ENCODE measurements around the gene NOS1AP.

Gene NOS1AP

DNA sequence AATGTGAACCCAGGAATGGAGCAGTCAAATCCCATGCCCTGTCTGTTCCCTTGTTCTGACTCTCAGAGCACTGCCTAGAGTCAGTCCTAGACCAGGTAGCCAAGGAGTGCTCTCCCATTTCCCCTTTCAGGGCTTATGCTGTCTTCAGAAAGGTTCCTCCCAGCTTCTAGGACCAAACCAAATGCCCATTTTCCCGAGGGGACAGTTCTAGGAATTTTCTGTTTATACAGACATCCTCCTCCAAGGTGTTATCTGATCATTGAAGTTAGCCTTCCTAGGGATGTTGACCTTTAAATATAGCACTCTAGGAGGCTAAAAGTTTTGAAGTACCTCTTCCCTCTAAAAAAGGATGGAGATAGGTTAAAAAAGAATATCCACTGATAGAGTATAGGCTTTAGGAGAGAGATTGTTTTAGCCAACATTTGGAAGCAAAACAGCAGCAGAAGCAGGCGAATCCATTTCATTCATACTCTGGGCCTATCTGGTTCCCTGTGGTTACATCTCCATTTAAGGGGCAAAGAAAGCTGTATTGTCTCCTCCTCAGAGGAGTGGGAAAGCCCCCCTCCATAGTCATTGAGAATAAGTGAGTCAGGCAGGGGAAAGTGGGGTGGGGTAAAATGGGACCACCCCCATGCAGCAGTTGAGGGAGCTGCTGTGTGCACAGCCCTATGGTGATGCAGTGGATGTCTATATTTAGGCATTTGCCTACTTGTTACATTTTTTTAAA lies 180.7 kb downstream of the NOS1AP start:
- DNase-seq (ENCODE audit: low read depth, low spot score) = no peak

DNA sequence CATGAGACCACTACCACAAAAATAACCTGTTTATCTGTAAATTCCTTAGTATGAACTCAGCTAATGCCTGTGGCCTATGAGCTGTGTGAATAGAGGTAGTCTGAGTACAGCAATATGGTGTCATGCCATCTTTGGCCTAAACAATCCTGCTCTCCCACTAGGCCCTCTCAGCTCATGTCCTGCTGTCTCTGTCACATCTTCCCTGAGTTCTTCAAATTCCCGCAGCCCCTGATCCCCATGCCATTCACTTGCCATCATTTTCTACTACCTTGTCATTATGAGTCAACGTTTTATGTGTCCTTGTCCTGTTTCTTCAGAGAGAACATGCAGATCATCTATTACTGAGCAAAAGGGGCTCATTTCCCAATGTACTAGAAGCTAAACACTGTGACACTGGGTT lies 181.6 kb downstream of the NOS1AP start:
- no peak for DNase-seq (ENCODE audit: low read depth, low spot score)

DNA sequence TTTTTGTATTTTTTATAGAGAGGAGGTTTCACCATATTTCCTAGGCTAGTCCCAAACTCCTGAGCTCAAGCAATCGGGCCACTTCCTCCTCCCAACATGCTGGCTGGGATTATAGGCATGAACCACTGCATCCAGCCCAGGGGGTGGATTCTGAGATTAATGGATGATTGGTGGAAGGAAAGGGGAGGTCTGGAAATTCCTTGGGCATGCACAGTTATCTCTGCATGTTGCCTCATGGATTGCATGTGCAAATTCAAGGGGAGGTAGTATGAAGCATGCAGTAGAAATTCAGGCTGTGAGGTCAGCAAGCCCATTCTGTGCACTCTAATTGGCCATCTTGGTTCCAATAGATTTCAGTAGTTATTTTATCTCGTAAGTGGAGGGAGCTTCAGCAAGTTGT lies 182.7 kb downstream of the NOS1AP start:
- no peak for DNase-seq (ENCODE audit: low read depth, low spot score)

DNA sequence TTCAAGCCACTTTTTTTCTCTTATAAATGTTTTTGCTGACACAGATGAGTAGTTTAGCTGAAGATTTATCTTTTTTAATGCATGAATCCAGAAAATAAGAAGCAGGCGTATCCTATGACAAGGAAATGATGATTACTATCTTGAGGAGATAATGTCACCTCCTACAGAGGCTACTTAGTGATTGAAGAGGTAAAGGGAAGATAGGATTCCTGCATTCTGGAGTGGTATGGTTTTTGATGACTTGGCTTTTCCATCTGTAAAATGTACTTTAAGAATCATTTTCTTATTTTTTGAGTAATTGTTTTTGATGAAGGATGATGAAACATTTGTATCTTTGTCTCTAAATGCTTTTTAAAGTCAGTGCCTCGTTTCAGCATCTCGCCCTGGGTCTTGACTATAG lies 184.3 kb downstream of the NOS1AP start:
- no peak for DNase-seq (ENCODE audit: low read depth, low spot score)

DNA sequence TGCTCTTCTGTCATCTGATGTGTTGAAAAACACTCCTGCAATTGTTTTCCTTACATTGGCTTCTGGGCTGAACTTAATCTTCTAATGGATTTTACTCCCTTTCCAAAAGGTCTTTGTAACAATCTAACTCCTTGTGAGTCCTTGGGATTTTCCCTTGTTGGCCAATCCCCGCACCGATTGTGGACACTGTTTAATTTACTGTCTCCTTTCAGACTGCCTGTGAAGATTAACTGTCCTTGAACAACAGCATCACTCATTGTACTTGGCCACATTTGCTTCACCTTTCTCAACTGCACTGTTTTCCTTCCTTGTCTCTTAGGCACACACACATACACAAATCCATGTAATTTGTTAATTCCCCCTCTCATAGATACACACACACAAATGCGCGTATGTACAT lies 186.8 kb downstream of the NOS1AP start:
- no peak for DNase-seq (ENCODE audit: low read depth, low spot score)

DNA sequence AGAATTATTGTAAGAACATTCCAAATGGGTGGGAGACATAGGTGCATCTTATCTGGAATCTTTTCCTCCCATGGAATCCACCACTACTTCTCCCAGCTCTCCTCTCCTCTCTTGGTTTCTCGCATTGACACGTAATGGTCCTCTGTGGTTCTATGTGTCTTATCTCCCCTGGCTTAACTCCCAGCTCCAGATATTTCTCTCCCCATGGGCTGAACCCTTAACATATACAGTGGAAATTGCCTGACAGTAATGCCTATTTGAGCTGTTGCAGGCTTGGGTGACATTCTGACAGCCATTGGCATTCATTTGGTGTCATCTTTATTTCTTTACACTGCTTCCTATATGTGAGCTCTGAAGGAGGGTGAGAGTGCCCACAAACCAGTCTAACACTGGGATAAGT lies 188.9 kb downstream of the NOS1AP start:
- DNase-seq (ENCODE audit: low read depth, low spot score) = no peak

DNA sequence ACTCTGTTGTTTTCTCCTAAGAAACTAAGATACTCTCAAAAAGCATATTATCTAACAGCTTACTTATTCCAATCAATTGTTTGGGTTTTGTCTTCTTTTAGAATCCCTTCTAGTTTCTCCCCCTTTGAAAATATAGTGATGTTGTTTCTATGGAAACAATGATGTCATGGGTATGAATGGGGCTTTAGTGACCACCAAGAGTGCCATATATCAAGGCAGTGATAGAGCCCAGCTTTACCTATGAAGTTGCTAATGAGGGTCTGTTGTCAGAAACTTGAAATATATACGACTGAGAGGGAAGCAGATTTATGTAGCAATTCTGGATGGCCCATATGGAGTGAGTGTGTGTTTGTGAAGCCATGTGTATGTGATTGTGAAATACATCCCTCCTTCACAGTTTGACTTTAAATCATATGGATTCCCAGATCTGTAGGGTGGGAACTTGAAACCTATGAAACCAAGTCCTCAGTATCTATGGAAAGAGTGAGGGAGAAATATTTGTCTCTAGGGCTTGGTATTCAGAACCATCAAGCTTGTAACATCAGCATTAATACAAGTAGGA lies 190.5 kb downstream of the NOS1AP start:
- no peak for DNase-seq (ENCODE audit: low read depth, low spot score)

DNA sequence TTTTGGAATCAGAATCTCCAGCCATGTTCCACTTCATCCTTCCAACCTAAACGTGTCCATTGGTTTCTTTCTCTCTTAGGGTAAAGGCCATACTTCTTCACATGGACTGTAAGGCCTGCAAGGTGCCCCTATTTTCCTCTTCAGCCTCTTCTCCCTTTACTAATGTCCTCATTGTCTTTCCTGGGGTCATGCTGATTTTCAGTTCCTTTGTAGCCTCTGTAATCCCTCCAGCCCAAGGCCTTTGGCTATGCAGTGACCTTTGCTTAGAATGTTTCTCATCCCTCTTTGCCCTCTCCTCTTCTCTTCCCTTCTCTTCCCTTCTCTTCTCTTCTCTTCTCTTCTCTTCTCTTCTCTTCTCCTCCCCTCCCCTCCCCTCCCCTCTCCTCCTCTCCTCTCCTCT lies 194.6 kb downstream of the NOS1AP start:
- DNase-seq (ENCODE audit: low read depth, low spot score) = no peak

DNA sequence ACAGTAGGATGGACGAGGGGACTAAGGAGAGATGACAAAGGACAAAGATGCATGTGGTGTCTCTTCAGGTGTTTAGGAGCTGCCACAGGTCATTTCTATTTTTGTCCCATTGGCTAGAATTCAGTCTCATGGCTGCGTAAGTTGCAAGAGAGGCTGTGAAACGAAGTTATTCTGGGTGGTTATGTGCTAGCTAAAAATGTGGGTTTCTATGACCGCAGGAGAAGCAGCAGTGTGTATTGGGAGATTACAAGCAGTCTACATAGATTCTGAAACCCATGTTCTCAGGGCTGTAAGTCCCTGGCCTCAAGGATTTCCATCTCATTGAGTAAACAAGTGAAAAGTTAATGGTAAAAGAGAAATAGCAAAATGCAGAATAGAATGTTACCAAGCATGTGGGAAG lies 196.5 kb downstream of the NOS1AP start:
- no peak for DNase-seq (ENCODE audit: low read depth, low spot score)

DNA sequence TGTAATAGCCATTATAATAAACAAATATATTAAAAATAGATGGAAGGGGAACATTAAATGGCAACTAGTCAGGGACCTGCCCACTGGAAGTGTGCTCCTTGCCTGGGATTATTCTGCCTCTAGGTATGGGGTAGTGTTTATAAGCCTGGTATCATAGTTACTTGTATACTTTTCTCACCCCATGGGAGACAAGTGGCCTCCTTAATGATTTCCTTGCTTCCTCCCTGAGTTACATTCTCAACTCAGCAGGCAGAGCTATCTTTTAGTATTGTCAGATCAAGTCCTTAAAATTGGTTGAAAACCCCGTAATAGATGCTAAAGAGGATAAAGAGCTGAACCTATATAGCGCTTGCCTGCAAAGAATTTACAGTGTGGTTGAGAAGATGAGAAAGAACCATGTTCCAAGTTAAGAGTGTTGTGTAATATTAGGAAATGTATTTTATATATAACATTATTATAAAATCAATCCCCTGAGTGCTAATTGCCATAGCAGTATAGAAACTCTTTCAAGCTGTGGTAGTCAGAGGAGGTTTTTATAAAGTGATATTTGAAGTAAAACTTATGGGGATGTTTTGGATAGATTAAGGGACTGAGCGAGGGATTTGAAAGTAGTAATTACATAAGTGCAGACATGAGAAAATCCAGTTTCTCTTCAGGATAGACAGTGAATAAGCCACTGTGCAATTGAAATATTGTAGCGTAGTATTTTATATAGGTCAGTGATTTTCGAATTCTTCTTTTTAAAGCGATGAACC lies 200.7 kb downstream of the NOS1AP start:
- DNase-seq (ENCODE audit: low read depth, low spot score) = no peak

DNA sequence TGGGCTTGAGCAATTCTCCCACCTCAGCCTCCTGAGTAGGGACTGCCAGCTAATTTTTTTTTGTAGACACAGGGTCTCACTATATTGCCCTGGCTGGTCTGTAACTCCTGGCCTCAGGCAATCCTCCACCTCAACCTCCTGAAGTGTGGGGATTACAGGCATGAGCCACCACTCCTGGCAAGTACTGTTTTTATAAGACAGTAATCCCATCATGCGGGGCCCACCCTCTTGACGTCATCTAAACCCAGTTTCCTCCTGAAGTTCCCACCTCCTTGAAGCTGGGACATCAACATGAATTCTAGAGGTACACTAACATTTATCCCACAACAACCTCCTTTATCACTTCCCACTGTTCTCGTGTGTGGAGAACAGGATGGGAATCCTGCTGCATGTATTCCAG lies 202.5 kb downstream of the NOS1AP start:
- no peak for DNase-seq (ENCODE audit: low read depth, low spot score)

DNA sequence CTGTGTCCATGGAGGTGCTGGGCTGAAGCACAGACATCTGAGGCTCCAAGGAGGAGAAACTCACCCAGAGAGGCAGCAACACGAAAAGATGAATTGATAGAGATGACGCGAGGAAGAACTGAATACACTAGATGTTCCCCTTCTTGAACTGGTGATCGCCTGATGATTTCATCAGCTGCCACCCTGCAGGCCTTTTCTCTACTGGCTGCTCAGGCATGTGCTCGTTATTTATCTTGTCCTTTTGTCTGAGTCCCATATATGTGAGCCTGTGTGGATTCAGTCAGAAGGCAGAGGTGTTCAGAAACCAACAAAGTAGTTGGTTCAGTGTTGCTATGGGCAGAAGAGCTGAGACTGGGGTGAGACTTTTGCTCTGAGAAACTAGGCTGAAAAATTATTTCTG lies 202.9 kb downstream of the NOS1AP start:
- no peak for DNase-seq (ENCODE audit: low read depth, low spot score)

DNA sequence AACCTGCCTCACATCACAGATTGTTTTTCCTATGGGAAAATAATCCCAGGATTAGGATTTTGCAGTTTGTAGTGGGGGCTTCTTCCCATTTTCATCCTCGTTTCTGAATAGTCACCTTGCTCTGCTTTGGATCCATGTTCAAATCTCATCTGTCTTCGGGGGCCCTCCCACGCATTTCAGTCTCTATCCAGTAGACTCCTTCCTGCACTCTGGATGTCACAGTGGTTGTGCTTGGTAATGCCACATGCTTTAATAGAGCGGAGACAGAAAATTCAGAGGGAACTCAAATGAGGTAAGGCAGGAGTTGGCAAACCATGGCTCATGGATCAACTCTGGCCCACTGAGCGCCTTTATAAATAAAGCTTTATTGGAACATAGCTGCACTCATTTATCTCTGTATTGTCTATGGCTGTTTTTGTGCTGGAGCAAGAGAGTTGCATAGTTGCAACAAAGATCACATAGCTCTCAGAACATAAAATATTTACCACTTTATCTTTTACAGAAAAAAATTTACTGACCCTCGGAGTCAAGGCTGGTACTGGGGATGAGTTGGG lies 206.2 kb downstream of the NOS1AP start:
- DNase-seq (ENCODE audit: low read depth, low spot score) = no peak

DNA sequence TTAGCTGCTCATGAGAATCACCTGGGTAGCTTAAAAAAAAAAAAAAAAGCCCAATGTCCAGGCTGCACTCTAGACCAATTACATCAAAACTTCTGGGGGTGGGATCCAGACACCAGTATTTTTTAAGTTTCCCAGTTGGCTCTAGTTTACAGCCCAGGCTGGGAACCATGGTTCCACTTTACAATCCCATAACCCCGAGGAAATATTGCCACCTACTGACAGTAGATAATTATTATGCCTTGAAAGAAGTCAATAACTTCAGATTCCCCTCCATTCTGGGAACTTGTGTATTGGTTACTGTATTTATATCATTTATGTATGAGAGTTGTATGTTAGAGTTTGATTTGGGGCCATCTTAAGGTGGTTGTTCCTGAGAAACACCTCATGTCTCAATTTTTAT lies 207.0 kb downstream of the NOS1AP start:
- DNase-seq (ENCODE audit: low read depth, low spot score) = no peak

DNA sequence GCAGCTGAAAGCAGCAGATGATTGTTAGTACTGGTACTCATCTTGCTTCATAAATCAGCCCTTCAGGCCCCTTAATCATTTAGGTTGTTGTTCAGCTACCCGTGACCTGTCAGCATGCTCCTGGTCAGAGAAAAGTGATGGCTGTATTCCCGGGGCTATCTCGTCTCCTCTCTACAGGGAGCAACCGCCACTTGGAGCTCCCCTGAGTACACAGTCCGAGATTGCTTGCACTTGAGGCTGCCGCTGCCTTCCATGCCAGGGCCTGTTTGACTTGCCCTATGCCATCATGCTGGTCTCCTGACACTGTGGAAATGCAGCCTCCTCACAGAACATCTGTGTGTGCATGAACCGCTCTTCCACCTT lies 209.6 kb downstream of the NOS1AP start:
- no peak for DNase-seq (ENCODE audit: low read depth, low spot score)

DNA sequence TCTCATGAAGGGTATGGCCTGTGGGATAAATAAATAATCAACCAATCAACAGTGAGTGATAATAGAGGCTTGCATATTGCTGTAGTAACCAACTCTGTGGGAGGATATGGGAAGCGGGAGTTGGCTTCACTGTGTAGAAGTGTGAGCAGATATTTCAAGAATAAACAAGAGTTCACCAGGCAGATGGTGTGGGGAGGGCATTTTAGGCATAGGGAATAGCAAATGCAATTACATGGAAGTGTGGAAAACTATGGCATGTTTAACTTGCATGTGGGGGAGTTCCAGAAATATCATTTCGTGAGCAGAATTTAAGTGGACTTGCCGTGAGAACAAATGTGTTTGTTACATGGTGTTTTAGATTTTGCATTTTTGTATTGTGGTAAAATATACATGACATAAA lies 211.9 kb downstream of the NOS1AP start:
- DNase-seq (ENCODE audit: low read depth, low spot score) = no peak

DNA sequence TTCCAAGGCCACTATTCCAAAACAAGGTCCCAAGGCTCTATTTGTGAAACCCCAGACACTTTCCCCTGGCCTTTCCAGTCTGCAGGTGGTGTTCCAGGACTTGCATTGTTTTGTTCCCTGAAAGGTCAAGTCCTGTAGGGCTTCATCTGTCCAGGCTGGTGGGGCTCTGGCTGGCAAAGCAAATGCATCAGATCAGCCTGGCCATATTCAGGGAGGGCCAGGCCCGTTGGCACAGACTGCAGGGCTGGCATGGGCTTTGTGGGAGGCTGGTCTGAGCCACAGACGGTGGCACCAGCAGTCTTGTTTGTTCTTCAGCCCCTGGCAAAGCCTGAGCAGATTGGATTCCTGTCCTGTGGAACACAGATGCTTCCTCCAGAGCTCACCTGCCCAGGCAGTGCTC lies 214.2 kb downstream of the NOS1AP start:
- DNase-seq (ENCODE audit: low read depth, low spot score) = no peak

DNA sequence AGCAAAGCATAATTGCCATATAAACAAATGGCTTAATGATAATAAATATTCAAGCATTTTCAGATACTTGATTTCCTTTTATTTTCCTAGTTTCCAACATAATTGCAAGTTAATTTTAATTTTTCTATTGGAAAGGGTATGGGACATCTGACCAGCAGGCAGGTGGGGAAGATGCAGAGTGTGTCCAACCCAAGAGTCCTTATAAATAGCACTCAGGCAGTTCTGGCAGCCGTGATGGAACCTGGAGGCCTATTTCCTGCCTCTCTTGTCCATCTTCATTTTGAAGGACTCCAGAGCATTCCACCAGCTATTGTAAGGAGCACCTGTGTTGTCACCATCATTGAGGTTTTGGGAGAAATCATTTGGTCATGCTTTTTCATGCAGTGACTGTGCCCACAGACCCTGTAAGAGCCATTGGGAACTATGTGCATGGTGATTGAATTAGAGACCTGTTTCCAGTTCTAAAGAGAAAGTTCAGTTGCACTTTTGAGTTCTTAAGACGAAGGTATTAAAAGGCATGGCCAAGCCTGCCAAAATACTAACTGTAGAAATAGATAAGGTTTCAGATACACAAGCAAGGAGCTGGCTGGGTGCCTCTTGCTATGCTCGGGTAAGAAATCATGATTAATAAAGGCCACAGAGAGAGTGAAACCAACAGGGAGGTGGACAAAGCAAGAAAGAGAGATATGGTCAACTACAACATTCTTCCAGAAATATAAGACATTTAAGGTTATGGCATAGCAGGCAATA lies 214.9 kb downstream of the NOS1AP start:
- no peak for DNase-seq (ENCODE audit: low read depth, low spot score)

DNA sequence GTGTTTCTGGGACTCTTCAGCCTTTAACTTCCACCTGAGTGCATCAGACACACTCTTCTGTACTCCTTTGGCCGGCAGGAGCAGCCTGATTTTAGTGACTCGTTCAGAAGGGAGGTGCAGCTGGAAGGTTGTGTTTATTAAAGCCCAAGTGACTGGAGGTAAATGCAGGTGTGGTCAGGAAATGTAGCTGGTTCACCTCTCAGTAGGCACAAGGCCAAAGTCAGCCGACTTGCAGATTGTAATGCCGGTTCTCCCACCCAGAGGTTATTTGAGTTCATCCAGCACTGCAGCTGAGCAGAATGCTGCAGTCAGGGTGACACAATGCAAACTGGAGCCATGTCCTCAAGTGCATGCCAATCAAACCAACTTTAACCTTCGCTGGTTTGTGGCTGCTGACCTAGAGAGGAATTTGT lies 215.7 kb downstream of the NOS1AP start:
- DNase-seq (ENCODE audit: low read depth, low spot score) = no peak

DNA sequence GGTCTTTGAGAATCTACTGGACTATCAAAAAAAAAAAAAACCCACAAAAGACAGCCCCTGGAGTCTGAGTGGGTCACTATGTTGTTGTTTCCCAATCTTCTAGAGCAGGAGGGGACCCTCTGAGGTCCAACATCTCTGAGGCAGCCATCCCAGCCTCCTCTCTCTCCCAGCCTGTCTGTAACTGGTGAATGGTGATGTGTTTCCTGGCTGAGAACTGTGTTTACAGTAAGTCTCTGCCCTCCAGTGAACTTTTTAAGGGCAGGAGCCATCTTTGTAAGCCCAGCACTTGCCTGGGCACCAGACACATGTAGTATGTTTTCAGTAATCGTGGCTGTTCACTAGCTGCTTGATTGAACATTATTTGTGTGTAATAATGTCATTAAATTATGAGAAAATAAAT lies 221.5 kb downstream of the NOS1AP start:
- no peak for DNase-seq (ENCODE audit: low read depth, low spot score)

DNA sequence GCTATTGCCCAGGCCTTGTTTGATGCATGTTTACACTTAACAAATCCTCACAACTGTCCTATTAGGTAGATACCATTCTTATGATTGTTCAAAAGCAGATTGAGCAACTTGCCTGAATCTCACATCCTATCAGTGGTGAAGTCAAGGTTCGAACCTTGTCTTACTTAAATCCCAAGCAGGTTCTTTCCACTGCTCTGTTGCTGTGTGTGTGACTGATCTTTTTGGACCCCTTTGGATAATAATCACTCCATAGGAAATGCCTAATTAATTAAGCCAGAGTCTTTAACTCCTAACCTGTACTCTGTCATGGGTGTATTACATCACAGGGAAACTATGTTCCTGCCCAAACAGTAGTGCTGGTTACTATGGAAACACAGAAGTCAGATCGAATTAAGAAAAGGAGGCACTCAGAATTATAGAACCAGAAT lies 222.9 kb downstream of the NOS1AP start:
- no peak for DNase-seq (ENCODE audit: low read depth, low spot score)

DNA sequence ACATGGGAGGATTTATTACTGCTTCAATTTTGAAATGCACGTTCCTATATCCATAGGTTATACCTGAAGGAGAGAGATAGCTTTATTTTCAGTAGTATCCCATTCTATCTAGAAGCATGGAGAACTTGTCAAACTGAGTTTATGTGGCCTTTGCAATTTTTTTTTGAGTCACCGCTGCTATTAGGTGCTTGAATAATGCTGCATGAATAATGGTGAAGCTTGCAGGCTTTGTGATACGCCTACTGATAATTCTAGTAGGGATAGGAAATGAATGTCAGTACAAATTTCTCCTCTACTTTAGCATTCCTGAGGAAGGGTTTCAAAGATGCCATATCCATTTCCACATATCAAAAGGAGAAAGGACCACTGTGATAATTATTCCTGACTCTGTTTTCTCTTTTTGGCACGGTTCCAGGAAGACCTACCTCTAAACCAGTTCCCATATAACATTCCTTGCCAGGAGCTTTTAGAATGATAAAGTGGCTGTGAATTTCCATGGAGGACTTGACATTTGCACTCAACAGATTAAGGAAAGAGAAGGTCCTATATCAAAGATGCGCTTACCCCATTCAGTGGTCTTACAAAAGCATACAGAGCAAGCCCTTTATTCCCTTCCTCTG lies 223.7 kb downstream of the NOS1AP start:
- no peak for DNase-seq (ENCODE audit: low read depth, low spot score)

Data from brain pericyte (primary cell).